ENCODE measurements around the gene GOLGA2. TPM values are rescaled to one million over a fixed set of nuclear protein-coding genes. Genes with fewer than 3 reads are reported as not detected.

GOLGA2 gene
- total and polyA plus RNA-seq, 2 of the 13 experiments (the other 11 are each of a cell fraction or from before 2014, with no cell fraction given): 45.3 to 45.8 TPM

GRCh38 chr9:128219831-128220230, 56.0 kb downstream of the GOLGA2 start (continued):
- TF ChIP-seq ZNF280B (CRISPR knock-in tag; IDR thresholded peaks at IDR 0.05; ENCODE audit: borderline replicate concordance): no peak
- no peak for TF ChIP-seq ATF1 (CRISPR knock-in tag; IDR thresholded peaks at IDR 0.05)
- no peak for TF ChIP-seq RBFOX2 (IDR thresholded peaks at IDR 0.05; ENCODE audit: low read depth, low read length)
- no peak for TF ChIP-seq ZEB1 (IDR thresholded peaks at IDR 0.05; ENCODE audit: insufficient replicate concordance, low read depth)

GRCh38 chr9:128218518-128219389, 57.1 kb downstream of the GOLGA2 start:
- intact Hi-C loops (cut with micrococcal nuclease; ENCODE audit: unreplicated experiment) (no loop called here), in situ Hi-C loops (cut with HindIII; ENCODE audit: extremely low pct_ligation_motif_present, low pct_unique_long_range_greater_than_20kb) (no loop called here)
- Histone ChIP-seq H3K4me3 (replicated peaks in 1 of 3; ENCODE audit: insufficient read depth in 1 of 3, low read depth in 2 of 3, low read length in 3 of 3) (peak overlapping the region in 1 of 3 experiments; percentile 40; a peak in 2 of 6 replicates), H3K27me3 (ENCODE audit: control insufficient read depth in 1 of 2, insufficient read depth in 2 of 2, low read length in 2 of 2) (peaks cover 0 to 10% of the 10 kb centered on the region in 2 experiments; a peak in 3 of 5 replicates), H3K79me2 (ENCODE audit: insufficient read depth, low read length) (no peaks in the 10 kb centered on the region), H3K4me1 (ENCODE audit: insufficient read depth, low read length) (peaks cover 42% of the 10 kb centered on the region), H3K27ac (ENCODE audit: extremely low read length, insufficient read depth, low read length) (no peak overlapping the region), H3K36me3 (replicated peaks in 1 of 2; ENCODE audit: control insufficient read depth in 1 of 2, insufficient read depth in 2 of 2, low read length in 2 of 2) (no peaks in the 10 kb centered on the region), H2AFZ (ENCODE audit: low read length) (no peak overlapping the region), H4K20me1 (ENCODE audit: insufficient read depth, low read length) (no peaks in the 10 kb centered on the region), H3K4me2 (ENCODE audit: low read depth, low read length) (peak overlapping the region; percentile 54), H3K9ac (ENCODE audit: insufficient read depth, low read depth, low read length) (no peak overlapping the region), H3K9me3 (ENCODE audit: low read length) (no peaks in the 10 kb centered on the region)
- no TSS peak for BruUV-seq (replicated peaks)
- peak; percentile 62 for DNase-seq (ENCODE audit: low spot score)
- FAIRE-seq: no peak
- ATAC-seq: peak; percentile 75
- POLR2A ChIA-PET: interaction anchor here (0.6 to 1.4 kb wide), 2 partner anchors 12 to 59 kb away, joined by 3 to 5 read pairs; partner anchors contain the start of gene BBLN
- 51% methylated on average over 46 of the region's 47 CpGs for WGBS (ENCODE audit: low lambda C conversion rate)
- CTCF ChIA-PET (ENCODE audit: low intra/inter-chr PET ratio, low total read pairs): no interaction called here
- no peak for TF ChIP-seq ZNF703 (CRISPR knock-in tag; IDR thresholded peaks at IDR 0.05; ENCODE audit: borderline replicate concordance)
- no peak for TF ChIP-seq STAG1 (CRISPR knock-in tag; IDR thresholded peaks at IDR 0.05)
- no peak for TF ChIP-seq ZNF550 (CRISPR knock-in tag; IDR thresholded peaks at IDR 0.05; ENCODE audit: borderline replicate concordance)
- TF ChIP-seq KDM2A (CRISPR knock-in tag; IDR thresholded peaks at IDR 0.05; ENCODE audit: borderline replicate concordance, low read depth): 0 out of 2 replicates have a peak, but pooled peaks have one; percentile 29
- TF ChIP-seq ZNF121 (CRISPR knock-in tag; IDR thresholded peaks at IDR 0.05): no peak
- TF ChIP-seq ZNF451 (CRISPR knock-in tag; IDR thresholded peaks at IDR 0.05): no peak
- TF ChIP-seq ZNF138 (CRISPR knock-in tag; IDR thresholded peaks at IDR 0.05; ENCODE audit: low read depth): no peak
- TF ChIP-seq NR0B2 (CRISPR knock-in tag; IDR thresholded peaks at IDR 0.05): no peak
- no peak for TF ChIP-seq ATF4 (CRISPR knock-in tag; IDR thresholded peaks at IDR 0.05)
- no peak for TF ChIP-seq MEIS1 (CRISPR knock-in tag; IDR thresholded peaks at IDR 0.05; ENCODE audit: borderline replicate concordance)
- TF ChIP-seq NCOR1 (IDR thresholded peaks at IDR 0.05; ENCODE audit: borderline replicate concordance, low read length): no peak
- no peak for TF ChIP-seq CBX2 (IDR thresholded peaks at IDR 0.05; ENCODE audit: low read depth, low read length)
- TF ChIP-seq CBX2 (CRISPR knock-in tag; IDR thresholded peaks at IDR 0.05; ENCODE audit: low read depth): no peak
- no peak for TF ChIP-seq HOXA5 (CRISPR knock-in tag; IDR thresholded peaks at IDR 0.05)
- no peak for TF ChIP-seq FOXK1 (CRISPR knock-in tag; IDR thresholded peaks at IDR 0.05; ENCODE audit: borderline replicate concordance, low read depth)

Measured in HepG2 (cell line).